ENCODE measurements around the gene C1orf167.
"Not testable (repeated sequence)": the region's sequence is repeated elsewhere in the genome, so short reads cannot be mapped to it uniquely, and the experiment has no call there.

Gene C1orf167

GRCh38 chr1:11802973-11803885 is 41.2 kb downstream of the C1orf167 start:
- no peak for FAIRE-seq

DNA sequence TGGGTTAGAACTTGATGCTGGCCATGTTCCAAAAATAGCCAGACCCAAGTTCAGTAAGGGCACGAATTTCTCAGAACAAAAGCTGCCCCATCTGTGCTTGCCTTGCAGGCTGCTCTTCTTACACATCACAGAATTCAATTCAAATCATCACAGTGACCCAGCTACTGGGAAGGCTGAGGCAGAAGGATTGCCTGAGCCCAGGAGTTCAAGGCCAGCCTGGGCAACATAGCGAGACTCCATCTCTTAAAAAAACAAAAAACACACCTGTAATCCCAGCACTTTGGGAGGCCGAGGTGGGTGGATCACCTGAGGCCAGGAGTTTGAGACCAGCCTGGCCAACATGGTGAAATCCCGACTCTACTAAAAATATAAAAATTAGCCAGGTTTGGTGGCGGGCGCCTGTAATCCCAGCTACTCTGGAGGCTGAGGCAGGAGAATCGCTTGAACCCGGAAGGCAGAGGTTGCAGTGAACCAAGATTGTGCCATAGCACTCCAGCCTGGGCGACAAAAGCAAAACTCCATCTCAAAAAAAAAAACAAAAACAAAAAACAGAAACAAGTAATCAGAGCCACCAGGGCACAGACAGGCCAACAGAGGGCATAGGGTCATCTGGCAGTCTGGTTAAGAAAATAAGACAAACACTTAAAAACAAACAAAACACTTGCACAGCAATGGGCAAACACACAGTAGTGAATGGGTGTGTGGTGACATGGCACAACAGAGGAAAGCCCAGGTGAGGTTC is 42.1 kb downstream of the C1orf167 start:
- FAIRE-seq: not testable (repeated sequence)

DNA sequence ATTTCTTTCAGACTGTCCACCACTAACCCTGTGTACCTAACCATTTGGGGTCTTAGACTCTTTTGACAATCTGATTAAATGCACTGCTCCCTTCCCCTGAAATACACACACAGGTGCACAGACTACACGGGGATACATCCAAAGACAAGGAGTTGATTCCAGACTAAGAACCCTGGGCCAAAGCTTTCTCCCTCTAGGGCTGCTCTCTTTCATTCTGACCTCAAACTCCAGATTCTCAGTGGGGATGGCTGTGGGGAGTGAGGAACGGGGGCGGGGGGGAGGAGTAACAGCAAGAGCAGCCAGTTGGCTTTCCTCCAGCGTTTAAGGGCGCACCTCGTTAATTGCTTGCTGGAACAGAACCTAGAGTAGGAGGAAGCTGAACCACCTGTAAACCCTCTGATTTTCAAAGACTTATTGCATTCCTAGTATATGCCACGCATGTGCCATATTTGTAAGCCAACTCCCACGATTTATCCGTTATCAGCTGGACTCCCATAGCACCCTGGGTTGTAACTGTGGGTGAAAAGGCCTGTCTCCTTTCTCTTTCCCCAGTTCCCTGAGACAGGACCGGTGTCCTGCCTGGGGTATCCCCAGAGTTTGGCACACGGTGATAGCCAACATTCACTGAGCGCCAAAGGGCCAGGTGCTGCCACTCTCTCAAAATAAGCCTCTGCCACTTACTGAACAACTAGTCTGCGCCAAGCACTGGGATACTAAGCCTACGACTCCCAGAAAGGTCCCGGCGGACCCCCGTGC is 42.9 kb downstream of the C1orf167 start:
- no peak for FAIRE-seq

DNA sequence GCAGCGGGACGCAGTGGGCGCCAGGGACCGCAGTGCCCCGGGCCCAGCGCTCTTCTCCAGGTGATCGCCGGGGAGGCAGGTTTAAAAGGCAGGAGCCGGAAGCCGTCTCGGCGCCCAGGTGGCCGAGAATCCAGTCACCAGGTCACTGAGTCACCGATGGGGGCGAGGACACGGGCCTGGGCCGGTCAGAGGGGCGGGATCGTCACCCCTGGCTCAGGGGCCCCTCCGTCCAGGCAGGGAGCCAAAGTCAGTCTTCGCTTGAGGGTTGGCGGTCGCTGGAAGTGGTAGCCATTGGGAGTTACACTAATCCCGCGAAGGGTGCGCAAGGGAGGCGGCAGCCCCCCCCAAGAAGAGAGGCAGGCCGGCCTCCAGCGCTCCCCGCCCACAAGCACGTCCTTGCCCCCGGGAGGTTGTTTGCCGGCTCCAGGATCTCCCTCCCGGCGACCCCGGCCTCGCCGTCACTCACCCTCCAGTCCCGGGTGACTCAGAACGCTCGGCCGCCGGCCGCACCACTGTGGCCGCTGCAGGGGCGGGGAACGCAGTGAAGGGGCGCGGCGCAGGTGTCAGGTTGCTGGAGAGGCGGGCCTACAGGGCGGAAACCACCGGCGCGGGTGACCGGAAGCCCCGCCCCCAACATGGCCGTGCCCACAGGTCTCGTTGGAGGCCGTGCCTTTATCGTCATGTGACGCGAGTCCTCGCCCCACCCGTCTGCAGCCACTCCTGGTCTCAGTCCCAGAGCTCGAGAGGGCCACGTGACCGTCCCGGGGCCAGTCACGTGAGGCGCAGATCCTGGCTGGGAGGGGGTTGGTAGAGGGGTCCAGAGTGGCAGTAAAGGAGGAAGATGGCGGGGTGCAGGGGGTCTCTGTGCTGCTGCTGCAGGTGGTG is 43.7 kb downstream of the C1orf167 start, which contains the start of the genes CLCN6 and MTHFR:
Gene CLCN6, plus strand, starts transcription at position 770 of the 885 bp plus-strand sequence. Its CDS starts 72 bp downstream, at position 842.
Gene MTHFR, minus strand, starts transcription at position 543 of the 885 bp plus-strand sequence. CDS start 2,848 bp downstream, outside the sequence.
- no peak for FAIRE-seq

DNA sequence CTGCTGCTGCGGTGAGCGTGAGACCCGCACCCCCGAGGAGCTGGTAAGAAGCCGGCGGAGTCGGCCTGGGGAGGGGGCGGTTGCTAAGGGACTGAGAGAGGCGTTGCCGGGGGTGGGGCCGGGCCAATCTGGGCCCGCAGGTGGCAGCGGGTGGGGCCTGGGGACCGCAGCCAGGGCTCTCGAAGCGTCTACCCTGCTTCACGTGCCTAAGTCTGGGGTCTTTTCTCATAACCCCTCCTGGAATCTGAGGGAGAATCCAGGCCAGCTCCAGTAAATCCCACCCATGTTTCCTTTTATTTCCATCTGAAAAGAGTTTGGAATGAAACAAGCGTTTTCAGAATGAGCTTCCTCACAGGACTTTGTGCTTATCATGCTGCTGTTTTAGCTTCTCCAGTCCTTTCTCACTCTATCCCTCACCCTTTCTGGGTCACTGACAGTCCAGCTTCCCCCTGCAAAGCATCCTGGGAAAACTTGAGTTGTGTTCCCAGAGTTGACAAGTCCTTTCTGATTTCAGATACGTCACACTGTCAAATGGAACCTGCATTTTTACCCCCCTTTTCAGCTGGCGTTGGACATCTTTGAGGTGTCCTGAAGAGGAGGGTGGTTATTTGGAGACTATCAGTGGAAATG is 44.4 kb downstream of the C1orf167 start:
- FAIRE-seq: no peak

DNA sequence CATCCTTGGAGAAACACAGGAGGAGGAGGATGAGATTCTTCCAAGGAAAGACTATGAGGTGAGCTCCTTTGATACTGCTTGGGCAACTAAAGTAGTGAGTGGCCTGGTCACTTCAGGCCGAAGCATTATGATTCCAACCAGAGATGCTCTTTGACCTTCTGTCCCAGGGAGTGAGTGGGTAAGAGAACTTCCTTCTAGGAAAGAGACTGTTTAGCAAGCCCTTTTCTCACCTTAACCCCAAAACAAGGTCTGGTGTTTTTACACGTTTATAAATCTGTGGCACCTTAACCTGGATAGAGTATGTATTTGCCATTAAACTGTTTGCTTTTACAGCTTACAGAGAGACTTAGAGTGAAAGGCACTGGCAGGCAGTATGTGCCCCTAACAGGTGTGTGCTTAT is 45.1 kb downstream of the C1orf167 start:
- no peak for FAIRE-seq

GRCh38 chr1:11813021-11813420 is 51.0 kb downstream of the C1orf167 start:
- FAIRE-seq: no peak

DNA sequence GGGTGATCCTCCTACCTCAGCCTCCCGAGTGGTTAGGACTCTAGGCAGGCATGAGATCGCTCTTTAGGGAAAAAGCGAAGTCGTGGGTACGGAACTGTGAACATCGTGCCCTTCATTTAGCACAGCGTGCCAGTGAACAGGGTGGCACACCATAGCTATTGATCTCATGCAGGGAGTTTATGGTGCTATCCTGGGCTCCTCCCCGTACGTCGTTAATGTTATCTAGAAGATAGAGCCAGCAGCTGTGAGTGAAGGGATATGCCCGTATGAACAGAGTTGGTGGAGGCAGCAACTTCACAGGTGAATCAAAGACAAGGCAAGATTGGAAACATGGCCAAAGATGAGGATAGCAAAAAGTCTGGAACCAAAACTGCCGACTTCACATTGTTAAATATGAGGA is 55.2 kb downstream of the C1orf167 start:
- no peak for FAIRE-seq

DNA sequence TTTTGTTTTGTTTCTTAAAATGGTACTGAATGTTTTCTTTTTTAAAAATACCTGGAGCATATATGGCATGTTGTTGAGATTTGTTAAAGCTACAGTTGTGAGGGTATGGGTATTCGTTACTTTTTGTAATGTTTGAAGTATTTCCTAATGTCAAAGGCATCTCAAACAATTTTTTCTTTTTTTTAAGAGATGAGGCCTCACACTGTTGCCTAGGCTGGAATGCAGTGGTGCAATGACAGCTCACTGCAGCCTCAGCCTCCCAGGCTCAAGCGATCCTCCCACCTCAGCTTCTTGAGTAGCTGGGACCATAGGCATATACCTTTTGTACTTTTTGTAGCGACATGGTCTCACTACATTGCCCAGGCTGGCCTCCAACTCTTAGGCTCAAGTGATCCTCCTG is 60.1 kb downstream of the C1orf167 start:
- no peak for FAIRE-seq

DNA sequence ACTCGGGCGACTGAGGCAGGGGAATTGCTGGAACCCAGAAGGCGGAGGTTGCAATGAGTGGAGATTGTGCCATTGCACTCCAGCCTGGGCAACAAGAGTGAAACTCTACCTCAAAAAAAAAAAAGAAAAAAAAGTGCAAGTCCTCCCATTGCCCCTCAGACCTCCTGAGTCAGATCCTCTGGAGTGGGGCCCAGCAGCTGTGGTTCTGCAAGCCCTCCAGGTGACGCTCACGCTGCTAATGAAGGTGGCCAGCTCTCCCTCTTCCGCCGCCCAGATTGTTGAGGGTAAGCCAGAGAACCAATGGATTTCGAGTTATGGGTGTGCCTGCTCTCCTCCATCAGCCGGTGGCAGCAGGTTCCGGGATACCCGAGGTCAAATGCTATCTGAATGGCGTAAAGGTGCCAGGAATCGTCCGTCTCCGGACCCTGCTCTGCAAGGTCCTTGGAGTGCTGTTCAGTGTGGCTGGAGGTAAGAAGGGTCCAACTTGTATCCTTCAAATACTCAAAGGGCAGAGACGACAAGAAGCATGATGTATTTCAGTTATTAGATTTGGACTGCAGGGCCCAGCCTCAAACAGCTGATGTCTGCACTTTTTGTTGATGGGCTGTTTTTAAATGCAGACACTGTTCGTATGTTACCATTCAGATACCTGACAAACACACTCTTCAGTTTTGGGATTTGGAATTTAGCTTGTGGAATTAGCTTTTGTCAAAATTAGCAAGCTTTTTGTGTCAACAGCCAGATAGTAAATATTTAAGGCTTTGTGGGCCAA is 61.6 kb downstream of the C1orf167 start:
- no peak for FAIRE-seq

DNA sequence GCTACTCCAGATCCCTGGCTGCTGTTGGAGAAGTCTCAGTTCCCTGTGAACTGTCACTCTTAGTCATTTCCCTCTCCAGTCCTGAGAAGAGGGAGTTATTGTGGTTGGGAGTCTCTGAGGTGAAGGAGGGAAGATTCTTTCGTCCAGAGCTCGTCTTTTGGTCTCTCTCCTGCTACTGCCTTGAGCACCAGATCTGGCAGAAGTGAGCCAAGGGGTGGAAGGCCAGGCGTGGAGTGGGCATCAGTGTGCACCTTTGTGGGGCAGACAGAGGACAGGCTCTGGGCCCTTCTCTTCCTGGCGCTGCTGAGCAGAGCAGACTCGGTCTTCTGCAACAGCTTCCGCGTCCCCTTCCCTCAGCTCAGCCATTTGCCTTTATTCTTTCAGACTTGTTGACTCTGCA is 63.1 kb downstream of the C1orf167 start:
- no peak for FAIRE-seq

GRCh38 chr1:11826946-11827345 is 65.0 kb downstream of the C1orf167 start:
- FAIRE-seq: no peak

GRCh38 chr1:11828511-11828910 is 66.5 kb downstream of the C1orf167 start:
- FAIRE-seq: no peak

DNA sequence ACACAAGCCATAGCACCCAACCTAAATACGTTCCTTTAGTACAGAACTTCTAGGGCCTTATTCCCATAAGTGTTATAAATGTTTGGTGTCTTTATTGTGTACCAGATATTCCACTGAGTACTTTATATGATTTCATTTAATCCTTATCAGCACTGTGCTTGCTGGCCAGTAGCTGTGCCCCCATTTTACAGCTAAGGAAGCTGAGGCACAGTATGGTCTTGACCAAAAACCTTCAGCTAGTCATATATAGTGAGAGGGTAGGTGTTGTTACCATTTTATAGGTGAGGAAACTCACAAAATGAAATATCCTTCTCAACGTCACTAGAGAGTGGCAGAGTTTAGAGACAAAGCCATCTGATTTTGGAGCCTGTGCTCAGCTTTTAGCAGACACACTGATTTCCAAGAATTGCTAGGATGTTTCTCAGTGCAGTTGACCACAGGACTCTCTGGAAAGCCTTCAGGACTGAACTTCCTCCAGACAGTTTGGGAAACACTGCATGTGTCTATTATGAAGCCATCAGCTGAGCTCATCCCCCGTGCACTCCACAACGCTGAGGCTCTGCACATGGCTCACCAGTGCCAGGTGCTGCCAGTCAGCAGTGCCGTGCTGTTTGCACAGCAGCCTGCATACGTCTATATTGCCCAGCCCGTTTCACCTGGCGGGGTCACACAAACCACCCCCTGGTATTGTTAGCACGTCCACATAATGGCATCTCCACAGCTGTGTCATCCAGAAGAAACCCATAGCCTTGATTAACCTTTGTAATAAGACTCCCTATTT is 70.1 kb downstream of the C1orf167 start:
- FAIRE-seq: no peak

GRCh38 chr1:11833497-11833896 is 71.5 kb downstream of the C1orf167 start:
- no peak for FAIRE-seq

- no peak for FAIRE-seq
Observed at GRCh38 chr1:11833900-11834299, 71.9 kb downstream of the C1orf167 start.

- no peak for FAIRE-seq
Observed at GRCh38 chr1:11835441-11836225, 73.6 kb downstream of the C1orf167 start.

DNA sequence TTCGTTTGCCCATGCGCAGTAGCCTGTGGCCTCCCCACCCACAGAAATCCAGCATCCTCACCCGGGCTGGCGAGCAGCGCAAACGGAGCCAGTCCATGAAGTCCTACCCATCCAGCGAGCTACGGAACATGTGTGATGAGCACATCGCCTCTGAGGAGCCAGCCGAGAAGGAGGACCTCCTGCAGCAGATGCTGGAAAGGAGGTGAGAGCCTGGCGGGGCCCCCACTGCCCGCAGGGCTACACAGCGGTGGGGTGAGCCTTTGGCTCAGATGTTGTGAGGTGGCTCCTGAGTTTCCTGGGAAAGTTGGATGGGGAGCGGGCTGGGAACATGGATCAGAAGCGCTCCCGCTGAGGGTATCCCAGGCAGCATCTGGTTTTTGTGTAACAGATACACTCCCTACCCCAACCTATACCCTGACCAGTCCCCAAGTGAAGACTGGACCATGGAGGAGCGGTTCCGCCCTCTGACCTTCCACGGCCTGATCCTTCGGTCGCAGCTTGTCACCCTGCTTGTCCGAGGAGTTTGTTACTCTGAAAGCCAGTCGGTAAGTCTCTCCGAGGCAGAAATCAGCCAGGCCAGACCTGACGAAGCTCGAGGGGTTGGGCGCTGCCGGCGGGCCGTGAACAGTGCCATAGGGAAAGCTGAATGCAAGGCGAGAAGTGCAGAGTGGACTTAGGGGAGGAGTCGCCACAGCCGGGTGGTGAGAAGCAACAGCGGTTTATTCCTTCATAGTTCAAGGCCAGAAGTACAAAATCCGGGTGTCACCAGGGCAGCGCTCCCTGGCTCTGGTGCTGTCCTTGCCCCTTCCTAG is 75.2 kb downstream of the C1orf167 start:
- FAIRE-seq: no peak
